Kidney (tissue), 14 donors: ENCODE results near the gene SAMM50. TPM values are rescaled to one million over a fixed set of nuclear protein-coding genes. Genes with fewer than 3 reads are reported as not detected.

Experiments
- DNase-seq, 5 donors: peaks; one replicate each; pipeline ENCODE4 v3.0.0-alpha.2; 2013 to 2020
- FAIRE-seq: peaks from 2 replicates; lab custom pipeline; 2012; peaks lifted over from hg19 to GRCh38; lab: Jason Lieb, UNC
- H3K27ac ChIP-seq, 2 donors: one replicate each; pipeline ENCODE4 v1.7.0; 2013; ENCODE audit warnings: low read depth in 2 of 2, low read length in 2 of 2, inconsistent platforms in 1 of 2
- H3K27me3 ChIP-seq: one replicate; pipeline ENCODE4 v1.7.1; 2013; ENCODE audit warnings: low read length, inconsistent platforms; ENCODE audit not compliant: control insufficient read depth, insufficient read depth
- H3K36me3 ChIP-seq, 3 donors: one replicate each; pipeline versions ENCODE4 v1.7.0 to v1.7.1; 2013; ENCODE audit warnings: low read length in 3 of 3, control low read depth in 1 of 3, inconsistent platforms in 1 of 3; ENCODE audit not compliant: insufficient read depth in 3 of 3, control insufficient read depth in 2 of 3
- H3K4me1 ChIP-seq, 3 donors: one replicate each; pipeline versions ENCODE4 v1.7.0 to v1.7.1; 2013; ENCODE audit warnings: low read length in 3 of 3, inconsistent platforms in 1 of 3, low read depth in 1 of 3; ENCODE audit not compliant: control insufficient read depth in 2 of 3, insufficient read depth in 2 of 3
- H3K4me3 ChIP-seq, 3 donors: one replicate each; pipeline versions ENCODE4 v1.7.0 to v1.8.1; 2013; ENCODE audit warnings: low read length in 3 of 3, control low read depth in 1 of 3, inconsistent platforms in 1 of 3
- H3K9ac ChIP-seq, 3 donors: one replicate each; pipeline versions ENCODE4 v1.7.0 to v1.7.1; 2013; ENCODE audit warnings: low read length in 3 of 3, control low read depth in 1 of 3, inconsistent platforms in 1 of 3
- H3K9me3 ChIP-seq, 3 donors: one replicate each; pipeline versions ENCODE4 v1.7.0 to v1.7.1; 2013; ENCODE audit warnings: low read length in 3 of 3, control low read depth in 1 of 3, inconsistent platforms in 1 of 3; ENCODE audit not compliant: control insufficient read depth in 2 of 3, insufficient read depth in 1 of 3
- CTCF ChIP-seq: IDR thresholded peaks from 3 replicates; pipeline ENCODE4 v1.5.1; 2012; ENCODE audit warnings: mild to moderate bottlenecking, moderate library complexity, borderline replicate concordance; ENCODE audit not compliant: insufficient read depth; ENCODE audit errors: extremely low read depth
- intact Hi-C: fragments of 100-400 bp; cut with DNase I; formaldehyde crosslinking; loops from one replicate; pipeline ENCODE4 v1.11.1; 2022
- polyA plus RNA-seq: library from polyadenylated mRNA; stranded (reverse); fragments of 350-450 nt; fragmentation: Illumina TruSeq; extraction: RNeasy Lipid Tissue Mini Kit (QIAGEN cat#74804); gene quantifications from one replicate; pipeline ENCODE4 v1.2.3, GENCODE V29; 2014; ENCODE audit warnings: low read depth, low replicate concordance; ENCODE audit not compliant: insufficient read depth
- total RNA-seq: library from RNA; stranded (reverse); fragmentation: NEBNext Ultra II Directional; extraction: Animal tissue kit (Norgen Biotek cat#: 25700); gene quantifications from one replicate; pipeline ENCODE4 v1.2.1, GENCODE V29; 2021
- donor health status: control.
- donor health status: control.
- donor health status: control.
- donor health status: control.
- donor health status: control.
- donor health status: DM: yes; HTN: yes; CAD: no.
- donor health status: Normal renal cell carcinoma (clear cell type).

The SAMM50 gene
- total and polyA plus RNA-seq, 2 donors from 2014 or later: 34.9 to 57.0 TPM

GRCh38 chr22:43964314-43964857 is 9.1 kb downstream of the SAMM50 start:
- no peak overlapping the region for H3K27ac ChIP-seq
- H3K27me3 ChIP-seq: no peaks in the 10 kb centered on the region
- intact Hi-C loops: no loop called here
- H3K4me3 ChIP-seq: no peak overlapping the region
- TF ChIP-seq CTCF: no peak
- FAIRE-seq (no peak), DNase-seq (no peak)
- no peak overlapping the region for H3K9ac ChIP-seq
- no peaks in the 10 kb centered on the region for H3K9me3 ChIP-seq
- no peaks in the 10 kb centered on the region for H3K4me1 ChIP-seq
- peaks cover 8 to 36% (median 36%) of the 10 kb centered on the region in 3 donors for H3K36me3 ChIP-seq

- no peak for DNase-seq
- FAIRE-seq: no peak
- Histone ChIP-seq H3K4me1 (peaks cover 0 to 4% (median 0%) of the 10 kb centered on the region in 3 donors), H3K27me3 (no peaks in the 10 kb centered on the region), H3K4me3 (no peak overlapping the region), H3K27ac (no peak overlapping the region), H3K36me3 (peaks cover 8 to 44% (median 40%) of the 10 kb centered on the region in 3 donors), H3K9ac (no peak overlapping the region), H3K9me3 (no peaks in the 10 kb centered on the region)
- intact Hi-C loops: no loop called here
- no peak for TF ChIP-seq CTCF
Measured at GRCh38 chr22:43967069-43967468, 11.8 kb downstream of the SAMM50 start.

- H3K9ac ChIP-seq: no peak overlapping the region
- TF ChIP-seq CTCF: no peak
- peaks cover 0 to 4% (median 0%) of the 10 kb centered on the region in 3 donors for H3K4me1 ChIP-seq
- no peak for DNase-seq
- H3K27me3 ChIP-seq: no peaks in the 10 kb centered on the region
- FAIRE-seq: no peak
- no peaks in the 10 kb centered on the region for H3K9me3 ChIP-seq
- intact Hi-C loops: no loop called here
- no peak overlapping the region for H3K4me3 ChIP-seq
- peaks cover 8 to 55% (median 49%) of the 10 kb centered on the region in 3 donors for H3K36me3 ChIP-seq
- H3K27ac ChIP-seq: no peak overlapping the region
Measured at GRCh38 chr22:43968614-43969013, 13.4 kb downstream of the SAMM50 start.
